H9 (cell line): ENCODE data around the gene PDHA2. TPM values are rescaled to one million over a fixed set of nuclear protein-coding genes. Genes with fewer than 3 reads are reported as not detected.

Source experiments
- DNase-seq: peaks from one replicate; pipeline ENCODE4 v3.0.0-alpha.2; 2017
- H2AFZ ChIP-seq: one replicate; pipeline ENCODE4 v1.6.1; 2013; ENCODE audit warnings: mild to moderate bottlenecking, low read length, control low read depth, moderate library complexity
- H2AK5ac ChIP-seq: 2 replicates; pipeline ENCODE4 v1.6.1; 2013; ENCODE audit warnings: low read length, control low read depth, mixed read lengths; ENCODE audit not compliant: insufficient read length
- H2BK120ac ChIP-seq: one replicate; pipeline ENCODE4 v1.6.1; 2013; ENCODE audit warnings: low read depth, mild to moderate bottlenecking, low read length, control low read depth, inconsistent platforms; ENCODE audit not compliant: poor library complexity, severe bottlenecking
- H2BK12ac ChIP-seq: 2 replicates; pipeline ENCODE4 v1.6.1; 2013; ENCODE audit warnings: low read length, control low read depth, mixed read lengths, low read depth; ENCODE audit not compliant: insufficient read length
- H2BK15ac ChIP-seq: 2 replicates; pipeline ENCODE4 v1.6.1; 2013; ENCODE audit warnings: low read depth, low read length, control low read depth
- H2BK20ac ChIP-seq: one replicate; pipeline ENCODE4 v1.6.1; 2013; ENCODE audit warnings: low read depth, mild to moderate bottlenecking, low read length, control low read depth, inconsistent platforms; ENCODE audit not compliant: poor library complexity, severe bottlenecking
- H2BK5ac ChIP-seq: 2 replicates; pipeline ENCODE4 v1.6.1; 2013; ENCODE audit warnings: low read length, control low read depth, mixed read lengths; ENCODE audit not compliant: insufficient read length
- H3K14ac ChIP-seq: 2 replicates; pipeline ENCODE4 v1.6.1; 2013; ENCODE audit warnings: low read length, control low read depth; ENCODE audit not compliant: insufficient read depth
- H3K18ac ChIP-seq: 2 replicates; pipeline ENCODE4 v1.6.1; 2013; ENCODE audit warnings: low read depth, mild to moderate bottlenecking, mixed read lengths, low read length, control low read depth; ENCODE audit not compliant: insufficient read length
- H3K23ac ChIP-seq: 2 replicates; pipeline ENCODE4 v1.6.1; 2013; ENCODE audit warnings: low read length, control low read depth, mixed read lengths, low read depth; ENCODE audit not compliant: insufficient read length
- H3K23me2 ChIP-seq: 2 replicates; pipeline ENCODE4 v1.6.1; 2013; ENCODE audit warnings: low read depth, mild to moderate bottlenecking, mixed read lengths, low read length, control low read depth; ENCODE audit not compliant: insufficient read length, poor library complexity, severe bottlenecking
- H3K27ac ChIP-seq: 2 replicates; pipeline ENCODE4 v1.5.1; 2013; ENCODE audit warnings: low read length, control low read depth, mixed read lengths, low read depth; ENCODE audit not compliant: insufficient read length
- H3K27me3 ChIP-seq: 2 replicates; pipeline ENCODE4 v1.6.1; 2013; ENCODE audit warnings: low read length, control low read depth, inconsistent platforms; ENCODE audit not compliant: insufficient read depth
- H3K4ac ChIP-seq: 2 replicates; pipeline ENCODE4 v1.6.1; 2013; ENCODE audit warnings: low read depth, mild to moderate bottlenecking, control low read depth, inconsistent platforms, low read length, moderate library complexity
- H3K4me1 ChIP-seq: 2 replicates; pipeline ENCODE4 v1.6.1; 2013; ENCODE audit warnings: low read length, control low read depth, inconsistent platforms; ENCODE audit not compliant: insufficient read depth
- H3K4me2 ChIP-seq: 2 replicates; pipeline ENCODE4 v1.6.1; 2013; ENCODE audit warnings: low read length, control low read depth, mixed read lengths; ENCODE audit not compliant: insufficient read length, insufficient read depth
- H3K56ac ChIP-seq: 2 replicates; pipeline ENCODE4 v1.6.1; 2013; ENCODE audit warnings: low read depth, mild to moderate bottlenecking, mixed read lengths, low read length, control low read depth; ENCODE audit not compliant: insufficient read length
- H3K79me1 ChIP-seq: 2 replicates; pipeline ENCODE4 v1.6.1; 2013; ENCODE audit warnings: low read depth, mild to moderate bottlenecking, moderate library complexity, low read length, control low read depth, inconsistent platforms; ENCODE audit not compliant: insufficient read depth, poor library complexity, severe bottlenecking
- H3K79me2 ChIP-seq: 2 replicates; pipeline ENCODE4 v1.6.1; 2013; ENCODE audit warnings: low read length, control low read depth, inconsistent platforms; ENCODE audit not compliant: insufficient read depth
- H3K9ac ChIP-seq: 2 replicates; pipeline ENCODE4 v1.6.1; 2013; ENCODE audit warnings: low read length, control low read depth, mixed read lengths; ENCODE audit not compliant: insufficient read length; ENCODE audit errors: extremely low read depth
- H3K9me3 ChIP-seq: one replicate; pipeline ENCODE4 v1.6.1; 2013; ENCODE audit warnings: low read depth, low read length, inconsistent platforms; ENCODE audit not compliant: control insufficient read depth
- H3T11ph ChIP-seq: one replicate; pipeline ENCODE4 v1.6.1; 2013; ENCODE audit warnings: mild to moderate bottlenecking, low read length, control low read depth, inconsistent platforms
- H4K20me1 ChIP-seq: one replicate; pipeline ENCODE4 v1.6.1; 2013; ENCODE audit not compliant: control insufficient read depth, insufficient read length, insufficient read depth
- H4K5ac ChIP-seq: 2 replicates; pipeline ENCODE4 v1.6.1; 2013; ENCODE audit warnings: low read depth, mild to moderate bottlenecking, mixed read lengths, low read length, control low read depth; ENCODE audit not compliant: insufficient read length
- H4K8ac ChIP-seq: replicated peaks from 2 replicates; pipeline ENCODE4 v1.6.1; 2013; ENCODE audit warnings: low read length, control low read depth, mixed read lengths, low read depth; ENCODE audit not compliant: insufficient read length
- H4K91ac ChIP-seq: 2 replicates; pipeline ENCODE4 v1.6.1; 2013; ENCODE audit warnings: low read depth, mild to moderate bottlenecking, moderate library complexity, mixed read lengths, low read length, control low read depth; ENCODE audit not compliant: insufficient read length
- H3K27ac Mint-ChIP-seq, 3 experiments: 2 replicates in 2 of 3; 3 replicates in 1 of 3; pipeline ENCODE4 v1.8.0; 2020 to 2021; ENCODE audit warnings: mixed read lengths in 3 of 3, mild to moderate bottlenecking in 1 of 3, moderate library complexity in 1 of 3
- H3K27me3 Mint-ChIP-seq: 2 replicates; pipeline ENCODE4 v1.8.0; 2021; ENCODE audit warnings: low read depth, mild to moderate bottlenecking, moderate library complexity, mixed read lengths
- H3K36me3 Mint-ChIP-seq, 3 experiments: 2 replicates in 2 of 3; 3 replicates in 1 of 3; pipeline ENCODE4 v1.8.0; 2020 to 2021; ENCODE audit warnings: low read depth in 3 of 3, mixed read lengths in 3 of 3; ENCODE audit not compliant: insufficient read depth in 1 of 3
- H3K4me1 Mint-ChIP-seq, 2 experiments: 2 replicates each; pipeline ENCODE4 v1.8.0; 2020; ENCODE audit warnings: mixed read lengths in 2 of 2
- H3K4me3 Mint-ChIP-seq, 2 experiments: 2 replicates in 1 of 2; 3 replicates in 1 of 2; pipeline ENCODE4 v1.8.0; 2020 to 2021; ENCODE audit warnings: mild to moderate bottlenecking in 2 of 2, mixed read lengths in 2 of 2, moderate library complexity in 1 of 2
- H3K9me3 Mint-ChIP-seq, 2 experiments: 2 replicates in 1 of 2; 3 replicates in 1 of 2; pipeline ENCODE4 v1.8.0; 2020; ENCODE audit warnings: mild to moderate bottlenecking in 2 of 2, mixed read lengths in 2 of 2, moderate library complexity in 1 of 2
- WGBS: extraction: QIAGEN DNeasy Blood & Tissue Kit; methylation state at CpG from one replicate; pipeline ENCODE4 v1.1.7; 2013; ENCODE audit warnings: missing lambda C conversion rate, low lambda C conversion rate, mixed read lengths; ENCODE audit not compliant: insufficient read length; ENCODE audit errors: extremely low coverage; 5-methylcytosine and 5-hydroxymethylcytosine counted together
- total RNA-seq: library from RNA; stranded (reverse); gene quantifications from 2 replicates; pipeline ENCODE4 v1.2.1, GENCODE V29; 2021
- TF ChIP-seq, protein P1 (sequence below): fragments of 200-600 bp; sonication (generic); conservative IDR thresholded peaks from 3 replicates; pipeline ENCODE4 v1.8.0; 2021; ENCODE audit warnings: antibody characterized with exemption, mild to moderate bottlenecking

Gene PDHA2
- total RNA-seq, 1 experiment from 2014 or later = not detected

GRCh38 chr4:95887551-95887950 is 47.7 kb downstream of the PDHA2 start:
- Histone ChIP-seq H3K9ac (no peak overlapping the region), H3K79me1 (no peaks in the 10 kb centered on the region), H3K4me1 (no peaks in the 10 kb centered on the region), H3K23ac (no peak overlapping the region), H3K27me3 (no peaks in the 10 kb centered on the region), H2BK12ac (no peak overlapping the region), H2BK15ac (no peak overlapping the region), H2BK5ac (no peak overlapping the region), H3K79me2 (no peaks in the 10 kb centered on the region), H4K20me1 (no peaks in the 10 kb centered on the region), H3K4me2 (no peak overlapping the region), H2BK120ac (no peak overlapping the region), H3K18ac (no peak overlapping the region), H2AFZ (no peak overlapping the region), H3K14ac (no peak overlapping the region), H2BK20ac (no peak overlapping the region), H4K8ac (no peak overlapping the region), H3K27ac (no peak overlapping the region), H3T11ph (no peak overlapping the region), H3K4ac (no peak overlapping the region), H3K23me2 (no peaks in the 10 kb centered on the region), H4K5ac (no peak overlapping the region), H3K9me3 (no peaks in the 10 kb centered on the region), H3K56ac (no peak overlapping the region), H4K91ac (no peak overlapping the region), H2AK5ac (no peak overlapping the region)
- WGBS = no CpG with 5 or more reads among the region's 3 CpGs
- H3K4me3 Mint-ChIP-seq = no peak overlapping the region
- no peak for DNase-seq
- peaks cover 5 to 35% (median 10%) of the 10 kb centered on the region in 3 experiments; a peak in 6 of 7 replicates for H3K36me3 Mint-ChIP-seq
- H3K9me3 Mint-ChIP-seq = peaks cover 19% of the 10 kb centered on the region in 2 experiments
- H3K27ac Mint-ChIP-seq = no peak overlapping the region
- H3K27me3 Mint-ChIP-seq = no peaks in the 10 kb centered on the region
- TF ChIP-seq, protein P1, sequence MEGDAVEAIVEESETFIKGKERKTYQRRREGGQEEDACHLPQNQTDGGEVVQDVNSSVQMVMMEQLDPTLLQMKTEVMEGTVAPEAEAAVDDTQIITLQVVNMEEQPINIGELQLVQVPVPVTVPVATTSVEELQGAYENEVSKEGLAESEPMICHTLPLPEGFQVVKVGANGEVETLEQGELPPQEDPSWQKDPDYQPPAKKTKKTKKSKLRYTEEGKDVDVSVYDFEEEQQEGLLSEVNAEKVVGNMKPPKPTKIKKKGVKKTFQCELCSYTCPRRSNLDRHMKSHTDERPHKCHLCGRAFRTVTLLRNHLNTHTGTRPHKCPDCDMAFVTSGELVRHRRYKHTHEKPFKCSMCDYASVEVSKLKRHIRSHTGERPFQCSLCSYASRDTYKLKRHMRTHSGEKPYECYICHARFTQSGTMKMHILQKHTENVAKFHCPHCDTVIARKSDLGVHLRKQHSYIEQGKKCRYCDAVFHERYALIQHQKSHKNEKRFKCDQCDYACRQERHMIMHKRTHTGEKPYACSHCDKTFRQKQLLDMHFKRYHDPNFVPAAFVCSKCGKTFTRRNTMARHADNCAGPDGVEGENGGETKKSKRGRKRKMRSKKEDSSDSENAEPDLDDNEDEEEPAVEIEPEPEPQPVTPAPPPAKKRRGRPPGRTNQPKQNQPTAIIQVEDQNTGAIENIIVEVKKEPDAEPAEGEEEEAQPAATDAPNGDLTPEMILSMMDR = no peak
- no peaks in the 10 kb centered on the region for H3K4me1 Mint-ChIP-seq
